Stimulated activated CD8-positive, alpha-beta memory T cell treated with anti-CD3 and anti-CD28 coated beads, Interleukin-4, amount 100 ng/mL, for 4 hours (primary cell): ENCODE data around the gene OSTM1.
"Not testable (repeated sequence)": the region's sequence is repeated elsewhere in the genome, so short reads cannot be mapped to it uniquely, and the experiment has no call there.

Experiments used
- DNase-seq, 2 donors: peaks; one replicate each; pipeline ENCODE4 v3.0.0-alpha.2; 2020; ENCODE audit warnings: low read depth in 2 of 2, low spot score in 1 of 2

The OSTM1 gene

DNA sequence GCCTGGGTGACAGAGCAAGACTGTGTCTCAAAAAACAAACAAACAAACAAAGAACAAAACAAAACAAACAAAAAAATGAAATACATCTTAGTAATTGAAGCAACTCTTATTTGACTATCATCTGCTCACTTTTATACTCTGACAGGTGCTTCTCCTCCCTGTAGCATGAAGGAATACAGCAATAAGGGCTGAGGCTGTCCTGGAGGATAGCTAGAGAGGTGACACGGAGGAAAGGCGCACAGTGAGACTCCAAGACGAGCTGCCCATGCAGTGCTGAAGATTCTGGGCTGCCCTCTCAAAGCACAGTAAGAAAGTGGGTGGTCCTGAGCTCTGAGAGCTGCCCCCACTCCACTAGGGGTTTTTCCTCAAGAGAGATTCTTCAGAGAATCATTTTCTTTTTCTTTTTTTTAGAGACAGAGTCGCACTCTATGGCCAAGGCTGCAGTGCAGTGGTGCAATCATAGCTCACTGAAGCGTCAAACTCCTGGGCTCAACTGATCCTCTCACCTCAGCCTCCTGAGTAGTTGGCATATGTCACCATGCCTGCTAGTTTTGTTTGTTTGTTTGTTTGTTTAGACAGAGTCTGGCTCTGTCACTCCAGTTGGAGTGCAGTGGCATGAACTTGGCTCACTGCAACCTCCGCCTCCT lies 50.0 kb downstream of the OSTM1 start:
- no peak for DNase-seq

DNA sequence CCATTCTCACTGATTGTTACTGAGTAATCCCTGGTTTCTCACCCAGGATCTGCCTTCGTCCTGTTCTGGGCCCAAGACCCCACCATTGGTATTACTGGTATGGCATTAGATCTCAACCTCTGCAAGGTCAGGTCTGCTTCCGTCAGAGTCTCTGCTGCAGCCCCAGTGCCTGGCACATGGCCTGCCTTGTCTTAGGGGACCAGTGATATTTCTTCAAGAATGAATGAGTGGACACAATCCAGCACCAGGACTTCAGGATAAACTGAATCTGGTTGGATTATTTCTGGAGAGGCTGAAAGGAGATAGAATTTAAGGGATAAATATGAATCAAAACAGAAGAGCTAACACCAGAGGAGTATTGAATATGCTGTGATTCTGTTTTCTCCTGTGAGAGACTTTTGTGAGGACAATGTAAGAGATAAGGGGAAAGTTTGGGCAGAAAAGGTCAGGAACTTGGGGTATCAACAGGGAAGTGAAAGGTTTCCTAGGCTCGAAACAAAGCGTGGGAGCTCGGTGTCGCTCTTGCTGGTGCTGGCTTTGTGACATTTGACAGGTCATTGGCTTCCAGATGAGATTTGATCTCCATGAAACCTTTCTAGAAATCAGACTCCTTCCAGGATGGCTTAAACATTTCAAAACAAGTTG lies 53.9 kb downstream of the OSTM1 start:
- DNase-seq = no peak

DNA sequence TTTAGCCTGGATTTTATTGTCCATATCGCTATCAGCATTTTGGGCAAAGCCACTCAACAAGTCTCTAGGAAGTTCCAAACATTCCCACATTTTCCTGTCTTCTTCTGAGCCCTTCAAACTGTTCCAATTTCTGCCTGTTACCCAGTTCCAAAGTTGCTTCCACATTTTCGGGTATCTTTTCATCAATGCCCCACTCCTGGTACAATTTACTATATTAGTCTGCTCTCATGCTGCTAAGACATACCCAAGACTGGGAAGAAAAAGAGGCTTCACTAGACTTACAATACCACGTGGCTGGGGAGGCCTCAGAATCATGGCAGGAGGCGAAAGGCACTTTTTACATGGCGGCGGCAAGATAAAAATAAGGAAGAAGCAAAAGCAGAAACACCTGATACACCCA lies 58.3 kb downstream of the OSTM1 start:
- DNase-seq = not testable (repeated sequence)

DNA sequence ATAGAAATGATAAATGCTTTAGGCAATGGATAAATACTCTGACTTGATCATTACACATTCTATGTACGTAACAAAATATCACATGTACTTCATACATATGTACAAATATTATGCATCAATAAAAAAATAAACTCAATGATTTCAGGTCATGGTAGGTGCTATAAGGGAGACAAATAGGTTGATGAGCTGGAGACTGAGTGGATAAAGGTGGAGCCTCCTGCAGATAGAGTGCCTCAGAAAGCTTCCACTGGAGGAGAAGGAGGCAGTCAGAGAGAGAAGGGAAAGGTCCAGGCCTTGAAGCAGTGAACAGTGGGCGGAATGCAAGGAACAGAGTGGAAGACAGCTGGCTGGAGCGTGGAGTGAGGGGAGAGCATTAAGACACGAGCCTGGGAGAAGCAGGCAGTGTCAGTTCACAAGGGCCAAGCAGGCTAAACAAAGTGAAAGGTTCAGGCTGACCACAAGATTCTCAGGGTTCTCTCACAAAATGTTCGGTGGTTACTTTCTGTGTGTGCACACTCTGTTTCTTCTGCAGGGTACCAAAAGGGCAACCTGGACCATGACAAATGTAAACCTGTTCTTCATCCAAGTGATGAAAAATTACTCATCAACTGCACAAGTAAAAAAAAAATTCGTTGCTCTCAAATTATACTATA lies 60.6 kb downstream of the OSTM1 start:
- DNase-seq = no peak

DNA sequence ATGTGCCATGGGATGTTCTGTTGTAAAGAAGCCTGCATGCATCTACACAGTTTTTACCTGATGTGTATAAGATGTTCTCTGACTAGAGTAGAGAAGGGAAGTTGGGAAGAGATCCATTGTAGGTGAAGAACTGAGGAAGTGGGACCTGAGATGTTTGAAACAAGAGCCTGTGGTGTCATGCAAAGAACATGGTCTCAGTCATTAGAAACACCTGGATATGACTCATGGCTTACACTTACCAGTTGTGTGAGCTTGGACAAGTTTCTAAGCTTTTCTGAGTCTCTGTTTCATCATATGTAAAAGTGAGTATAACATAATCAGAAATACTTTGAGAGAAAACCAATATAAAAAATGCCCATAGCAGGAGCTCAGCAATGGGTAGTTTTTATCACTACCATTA lies 64.6 kb downstream of the OSTM1 start:
- DNase-seq = no peak

DNA sequence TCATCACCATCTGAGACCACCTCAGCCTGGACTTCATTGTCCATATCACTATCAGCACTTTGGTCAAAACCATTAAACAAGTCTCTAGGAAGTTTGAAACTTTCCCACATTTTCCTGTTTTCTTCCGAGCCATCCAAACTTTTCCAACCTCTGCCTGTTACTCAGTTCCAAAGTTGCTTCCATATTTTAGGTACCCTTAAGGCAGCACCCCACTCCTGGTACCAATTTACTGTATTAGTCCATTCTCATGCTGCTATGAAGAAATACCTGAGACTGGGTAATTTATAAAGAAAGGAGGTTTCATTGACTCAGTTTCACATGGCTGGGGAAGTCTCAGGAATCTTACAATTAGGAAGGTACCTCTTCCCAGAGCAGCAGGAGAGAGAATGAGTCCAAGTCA lies 65.3 kb downstream of the OSTM1 start:
- DNase-seq = not testable (repeated sequence)

- DNase-seq = no peak
Observed at GRCh38 chr6:108008363-108008762, 66.2 kb downstream of the OSTM1 start.

- no peak for DNase-seq
Observed at GRCh38 chr6:108005961-108006360, 68.6 kb downstream of the OSTM1 start.

DNA sequence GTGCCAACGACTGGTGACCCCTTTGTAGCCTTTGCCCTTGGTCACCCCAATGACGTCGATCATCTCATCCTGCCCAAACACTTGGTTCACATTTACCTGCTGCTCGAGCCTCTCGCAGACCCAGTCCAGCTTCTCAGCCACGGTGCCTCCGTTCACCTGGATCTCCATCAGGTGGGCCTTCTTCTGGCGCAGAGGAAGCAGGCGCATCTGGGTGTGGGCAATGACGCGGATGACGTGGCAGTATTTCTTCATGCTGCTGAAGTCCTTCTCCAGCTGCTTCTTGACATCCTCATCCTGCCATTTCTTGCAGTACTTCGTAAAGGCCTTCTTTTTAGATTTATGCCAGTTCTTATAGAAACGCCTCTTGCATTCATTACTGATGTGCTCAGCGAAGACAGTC lies 69.7 kb downstream of the OSTM1 start:
- no peak for DNase-seq

DNA sequence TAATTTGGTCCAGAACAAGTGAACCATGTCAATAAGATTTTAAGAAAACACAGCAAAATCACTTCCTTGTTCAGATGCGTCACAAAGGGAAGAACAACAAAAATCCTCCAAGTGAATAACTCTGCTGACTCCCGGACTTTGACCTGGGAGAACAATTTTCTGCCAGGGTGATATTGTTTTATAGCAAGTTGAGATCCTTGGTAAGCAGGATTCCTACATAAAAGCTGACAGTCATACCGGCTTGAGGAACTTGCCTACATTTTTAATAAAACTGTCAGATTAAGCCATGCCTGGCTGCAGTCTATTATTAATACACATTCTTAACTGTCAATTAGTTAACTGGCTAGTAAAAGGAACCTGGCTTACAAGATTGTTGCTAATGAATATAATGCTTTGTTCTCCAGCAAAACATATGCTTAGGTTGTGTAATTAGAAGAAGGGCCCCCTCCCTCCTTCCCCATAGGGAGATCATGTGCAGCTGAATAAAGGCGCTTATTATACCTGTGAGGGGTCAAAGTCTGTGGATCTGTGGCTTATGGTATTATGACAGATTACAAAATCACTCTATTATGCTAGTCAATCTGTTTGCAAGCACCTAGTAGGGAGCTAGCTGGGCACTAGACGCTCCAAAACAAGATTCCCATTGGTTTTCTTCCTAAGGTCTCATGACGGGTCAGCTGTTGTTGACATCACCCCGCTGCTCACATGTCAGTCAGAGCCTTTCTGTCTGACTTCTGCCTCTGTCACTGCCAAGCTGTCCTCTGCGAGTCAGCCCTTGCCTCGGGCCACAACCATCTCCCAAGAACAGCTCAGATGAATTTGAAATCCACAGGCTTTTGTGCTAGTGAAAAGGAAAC lies 71.9 kb downstream of the OSTM1 start:
- no peak for DNase-seq

- no peak for DNase-seq
Observed at GRCh38 chr6:108001696-108002231, 72.8 kb downstream of the OSTM1 start.

DNA sequence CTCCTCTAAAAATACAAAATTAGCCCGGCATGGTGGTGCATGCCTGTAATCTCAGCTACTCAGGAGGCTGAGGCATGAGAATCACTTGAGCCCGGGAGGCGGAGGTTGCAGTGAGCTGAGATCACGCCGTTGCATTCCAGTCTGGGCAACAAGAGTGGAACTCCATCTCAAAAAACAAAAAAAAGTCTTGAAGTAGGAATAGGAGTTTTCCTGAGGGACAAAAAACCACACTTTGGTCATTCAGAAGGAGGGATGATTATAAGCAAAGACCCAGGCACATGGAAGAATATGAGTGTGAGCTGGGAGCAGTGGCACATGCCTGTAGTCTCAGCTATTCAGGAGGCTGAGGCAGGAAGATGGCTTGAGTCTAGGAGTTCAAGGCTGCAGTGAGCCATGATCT lies 74.3 kb downstream of the OSTM1 start:
- not testable (repeated sequence) for DNase-seq

DNA sequence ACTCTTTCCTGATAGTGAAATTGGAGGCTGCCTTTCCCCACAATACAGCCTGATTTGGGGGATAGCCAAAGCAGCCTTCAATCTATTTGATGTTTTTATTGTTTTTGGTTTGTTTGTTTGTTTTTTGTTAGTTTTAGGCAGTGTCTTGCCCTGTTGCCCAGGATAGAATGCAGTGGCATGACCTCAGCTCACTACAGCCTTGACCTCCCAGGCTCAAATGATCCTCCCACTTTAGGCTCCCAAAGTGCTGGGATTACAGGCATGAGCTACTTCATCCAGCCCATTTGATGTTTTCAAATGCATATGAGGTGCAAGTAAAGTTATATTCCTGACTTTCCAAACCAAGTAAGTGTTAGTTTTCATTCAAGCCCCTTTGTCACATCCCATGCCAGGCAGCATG lies 75.2 kb downstream of the OSTM1 start:
- DNase-seq = no peak

DNA sequence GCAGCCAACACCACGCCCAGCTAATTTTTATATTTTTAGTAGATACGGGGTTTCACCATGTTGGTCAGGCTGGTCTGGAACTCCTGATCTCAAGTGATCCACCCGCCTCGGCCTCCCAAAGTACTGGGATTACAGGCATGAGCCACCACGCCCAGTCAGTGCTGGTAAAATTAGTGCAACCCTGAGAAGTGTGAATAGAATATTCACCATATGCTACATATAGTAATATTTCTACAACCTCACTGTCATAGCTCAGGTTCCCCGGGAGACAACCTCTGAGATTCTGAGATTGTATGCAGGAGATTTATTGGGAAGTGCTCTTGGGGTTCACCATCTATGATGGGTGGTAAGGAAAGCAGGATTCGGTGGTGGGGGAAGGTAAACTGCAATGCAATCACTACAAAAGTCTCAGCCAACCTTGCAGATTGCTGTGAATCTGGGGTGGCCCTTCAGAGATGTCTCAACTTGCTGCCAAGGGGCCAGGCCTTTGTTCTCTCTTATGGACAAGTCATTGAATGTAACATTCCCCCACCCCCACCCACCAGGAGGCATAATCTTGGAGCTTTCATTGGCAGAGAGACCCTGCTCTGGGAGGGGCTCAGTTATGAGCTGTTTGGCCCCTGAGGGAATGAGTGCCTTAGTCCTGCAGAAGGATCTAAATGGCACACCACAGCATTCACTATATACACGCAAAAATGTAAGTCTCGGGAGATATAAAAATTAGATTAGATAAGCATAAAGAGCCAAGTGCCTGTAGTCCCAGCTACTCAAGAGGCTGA lies 82.6 kb downstream of the OSTM1 start:
- no peak for DNase-seq
